Cardiac fibroblast (primary cell): ENCODE measurements around the gene GRB2.

Experiments used
- DNase-seq, 2 donors: peaks; one replicate each; pipeline versions ENCODE4 v3.0.0 to v3.0.0-alpha.2; 2010; ENCODE audit warnings: low read depth in 2 of 2
- H3K4me3 ChIP-seq, 2 donors: replicated peaks in 1 of 2; 1 replicate in 1 of 2; 2 replicates in 1 of 2; pipeline ENCODE4 v1.5.1; 2011; ENCODE audit warnings: low read depth in 2 of 2, low read length in 2 of 2, mild to moderate bottlenecking in 2 of 2, moderate library complexity in 1 of 2
- TF ChIP-seq, protein P1 (sequence below): IDR thresholded peaks from one replicate; pipeline ENCODE4 v1.5.1; 2011; ENCODE audit warnings: low read depth, mild to moderate bottlenecking, low read length, inconsistent platforms

The GRB2 gene

GRCh38 chr17:75316253-75316652 lies 89.2 kb downstream of the GRB2 start:
- TF ChIP-seq, protein P1, sequence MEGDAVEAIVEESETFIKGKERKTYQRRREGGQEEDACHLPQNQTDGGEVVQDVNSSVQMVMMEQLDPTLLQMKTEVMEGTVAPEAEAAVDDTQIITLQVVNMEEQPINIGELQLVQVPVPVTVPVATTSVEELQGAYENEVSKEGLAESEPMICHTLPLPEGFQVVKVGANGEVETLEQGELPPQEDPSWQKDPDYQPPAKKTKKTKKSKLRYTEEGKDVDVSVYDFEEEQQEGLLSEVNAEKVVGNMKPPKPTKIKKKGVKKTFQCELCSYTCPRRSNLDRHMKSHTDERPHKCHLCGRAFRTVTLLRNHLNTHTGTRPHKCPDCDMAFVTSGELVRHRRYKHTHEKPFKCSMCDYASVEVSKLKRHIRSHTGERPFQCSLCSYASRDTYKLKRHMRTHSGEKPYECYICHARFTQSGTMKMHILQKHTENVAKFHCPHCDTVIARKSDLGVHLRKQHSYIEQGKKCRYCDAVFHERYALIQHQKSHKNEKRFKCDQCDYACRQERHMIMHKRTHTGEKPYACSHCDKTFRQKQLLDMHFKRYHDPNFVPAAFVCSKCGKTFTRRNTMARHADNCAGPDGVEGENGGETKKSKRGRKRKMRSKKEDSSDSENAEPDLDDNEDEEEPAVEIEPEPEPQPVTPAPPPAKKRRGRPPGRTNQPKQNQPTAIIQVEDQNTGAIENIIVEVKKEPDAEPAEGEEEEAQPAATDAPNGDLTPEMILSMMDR: no peak

DNA sequence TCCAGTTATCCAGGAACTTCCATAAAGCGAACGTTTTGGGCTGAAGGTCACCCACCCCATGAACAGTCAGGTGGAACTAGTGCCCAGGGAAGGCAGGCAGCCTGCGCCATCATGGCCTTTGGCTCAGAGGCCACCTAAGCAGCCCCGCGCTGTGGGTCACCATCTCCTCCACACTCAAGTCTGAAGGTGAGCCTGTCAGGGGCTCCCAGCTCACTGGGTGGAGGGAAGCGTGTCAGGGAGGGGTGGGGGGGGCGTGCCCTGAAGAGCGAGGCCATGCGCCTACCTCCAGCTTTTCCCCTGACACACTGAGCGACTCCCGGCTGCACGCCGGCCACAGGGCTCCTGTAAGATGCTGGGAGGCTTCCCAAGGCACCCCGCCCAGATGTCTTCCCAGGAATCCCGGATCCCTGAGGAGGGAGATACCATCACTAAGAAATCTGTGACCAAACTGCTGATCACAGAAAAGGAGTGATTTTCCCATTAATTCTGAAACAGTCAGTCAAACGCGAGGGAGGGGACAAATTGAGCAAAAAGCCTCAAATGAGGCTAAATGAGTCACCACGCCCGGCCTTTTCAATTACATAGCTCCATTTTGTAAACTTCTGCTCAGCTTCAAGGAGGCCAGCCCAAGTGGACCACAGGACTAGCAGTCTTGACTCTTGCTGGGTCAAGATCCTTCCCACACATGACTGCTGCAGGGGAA lies 89.8 kb downstream of the GRB2 start:
- no peak overlapping the region for H3K4me3 ChIP-seq
- DNase-seq: peak in 1 of 2 donors; percentile 45
- TF ChIP-seq, protein P1: no peak

More at GRCh38 chr17:75316253-75316652, 89.2 kb downstream of the GRB2 start:
- H3K4me3 ChIP-seq: no peak overlapping the region
- DNase-seq: no peak

GRCh38 chr17:75313941-75314551 lies 91.4 kb downstream of the GRB2 start:
- H3K4me3 ChIP-seq: no peak overlapping the region
- TF ChIP-seq, protein P1: no peak
- DNase-seq: peak; percentile 11 to 32

DNA sequence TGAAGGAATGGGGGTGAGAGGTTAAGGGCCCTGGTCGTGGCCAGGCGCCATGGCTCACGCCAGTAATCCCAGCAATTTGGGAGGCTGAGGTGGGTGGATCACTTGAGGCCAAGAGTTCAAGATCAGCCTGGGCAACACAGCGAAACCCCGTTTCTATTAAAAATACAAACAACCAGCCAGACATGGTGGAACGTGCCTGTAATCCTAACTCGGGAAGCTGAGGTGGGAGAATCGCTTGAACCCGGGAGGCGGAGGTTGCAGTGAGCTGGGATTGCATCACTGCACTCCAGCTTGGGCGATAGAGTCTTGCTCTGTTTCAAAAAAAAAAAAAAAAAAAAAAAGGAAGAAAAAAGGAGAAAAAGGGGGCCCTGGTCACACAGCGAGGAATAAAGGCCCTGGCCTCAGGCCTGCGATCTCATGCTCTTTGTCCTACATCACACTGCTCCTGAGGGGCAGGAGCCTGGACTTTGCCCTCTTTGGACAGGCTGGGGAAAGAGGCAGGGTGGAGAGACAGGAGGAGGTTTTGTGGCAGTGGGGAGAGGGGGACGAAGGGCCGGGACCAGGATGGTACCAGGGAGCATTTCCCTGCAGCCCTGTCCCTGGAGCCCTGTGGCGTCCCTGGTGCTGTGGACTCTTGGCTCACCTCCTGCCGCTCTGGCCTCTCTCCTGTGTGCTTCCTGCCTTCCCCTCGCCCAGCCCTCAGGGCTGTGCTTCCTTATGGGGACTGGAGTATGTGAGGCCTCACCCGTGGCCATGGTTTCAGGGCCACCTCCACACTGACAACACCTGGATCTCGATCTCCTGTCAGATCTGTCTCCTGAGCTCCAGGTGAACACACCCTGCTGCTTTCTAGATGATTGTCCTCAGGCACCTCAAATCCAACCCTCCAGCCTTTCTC lies 96.5 kb downstream of the GRB2 start:
- no peak for DNase-seq
- TF ChIP-seq, protein P1: no peak
- no peak overlapping the region for H3K4me3 ChIP-seq

- TF ChIP-seq, protein P1: no peak
- no peak for DNase-seq
- no peak overlapping the region for H3K4me3 ChIP-seq
These were observed 97.3 kb downstream of the GRB2 start for GRCh38 chr17:75307957-75308731.
